GM19099 (cell line): Measurements from ENCODE around the gene FTCD.

Experiments used
- POLR2A ChIP-seq: IDR thresholded peaks from 3 replicates; pipeline ENCODE4 v1.6.1; 2011; ENCODE audit warnings: low read depth; ENCODE audit not compliant: insufficient read length; ENCODE audit errors: extremely low read depth

The FTCD gene

GRCh38 chr21:46159841-46160656 is 4.7 kb upstream of the FTCD start:
- no peak for TF ChIP-seq POLR2A

GRCh38 chr21:46159390-46159789 is 4.0 kb upstream of the FTCD start:
- no peak for TF ChIP-seq POLR2A

- TF ChIP-seq POLR2A = no peak
These were observed 3.4 kb upstream of the FTCD start for GRCh38 chr21:46158666-46159300.

- no peak for TF ChIP-seq POLR2A
These were observed 2.6 kb upstream of the FTCD start for GRCh38 chr21:46157987-46158451.

GRCh38 chr21:46157396-46157986 is 2.1 kb upstream of the FTCD start:
- no peak for TF ChIP-seq POLR2A

GRCh38 chr21:46156678-46157077 is 1.3 kb upstream of the FTCD start:
- TF ChIP-seq POLR2A = no peak

- TF ChIP-seq POLR2A = no peak
These were observed 933 bp upstream of the FTCD start for GRCh38 chr21:46156378-46156645.

- no peak for TF ChIP-seq POLR2A
These were observed 345 bp downstream of the FTCD start for GRCh38 chr21:46154955-46155513.

GRCh38 chr21:46154155-46154954 is 1.0 kb downstream of the FTCD start:
- no peak for TF ChIP-seq POLR2A

- no peak for TF ChIP-seq POLR2A
These were observed 1.9 kb downstream of the FTCD start for GRCh38 chr21:46153247-46154154.

- TF ChIP-seq POLR2A = no peak
These were observed 2.5 kb downstream of the FTCD start for GRCh38 chr21:46152927-46153246.

- no peak for TF ChIP-seq POLR2A
These were observed 3.1 kb downstream of the FTCD start for GRCh38 chr21:46151989-46152926.
